ENCODE results near the gene MAML2. TPM values are rescaled to one million over a fixed set of nuclear protein-coding genes. Genes with fewer than 3 reads are reported as not detected.

MAML2 gene
- total and polyA plus RNA-seq, 2 of the 8 experiments (the other 6 are each of a cell fraction or from before 2014, with no cell fraction given) = 3.8 to 6.6 TPM

- TF ChIP-seq NRF1 (IDR thresholded peaks at IDR 0.05; ENCODE audit: low read depth, low read length) (no peak), ATF3 (IDR thresholded peaks at IDR 0.05; ENCODE audit: insufficient read depth, low read depth, low read length) (no peak), RAD21 (IDR thresholded peaks at IDR 0.05 in 1 of 2, conservative IDR thresholded peaks at IDR 0.05 in 1 of 2; ENCODE audit: low read depth in 2 of 2, low read length in 2 of 2) (no peak), RBBP5 (IDR thresholded peaks at IDR 0.05; ENCODE audit: borderline replicate concordance, low read depth, low read length) (no peak)
Observed at GRCh38 chr11:96035740-96036078, 307.3 kb downstream of the MAML2 start (continued).
